SU-DHL-6 (cell line): ENCODE data around the gene C12orf56.
"Not testable (repeated sequence)": the region's sequence is repeated elsewhere in the genome, so short reads cannot be mapped to it uniquely, and the experiment has no call there.

Source experiments
- H2AFZ ChIP-seq: fragments of 200-600 bp; sonication (generic); 2 replicates; pipeline ENCODE4 v1.6.1; 2014; ENCODE audit warnings: low read depth, mild to moderate bottlenecking, moderate library complexity, mixed read lengths, antibody characterized with exemption, low read length; ENCODE audit not compliant: severe bottlenecking
- H3F3A ChIP-seq: fragments of 200-600 bp; shearing (Covaris generic); 2 replicates; pipeline ENCODE4 v1.6.0; 2016; ENCODE audit warnings: antibody characterized with exemption, mild to moderate bottlenecking; ENCODE audit not compliant: insufficient read depth
- H3K27ac ChIP-seq: fragments of 200-600 bp; sonication (generic); 2 replicates; pipeline ENCODE4 v1.5.1; 2016; ENCODE audit warnings: low read depth, mild to moderate bottlenecking, low read length, moderate library complexity, mixed read lengths
- H3K27me3 ChIP-seq: fragments of 200-600 bp; sonication (generic), shearing (Covaris generic); 2 replicates; pipeline ENCODE4 v1.6.0; 2014; ENCODE audit warnings: mild to moderate bottlenecking, low read length
- H3K36me3 ChIP-seq: fragments of 200-600 bp; sonication (generic); 2 replicates; pipeline ENCODE4 v1.6.1; 2014; ENCODE audit warnings: mild to moderate bottlenecking, low read length, mixed read lengths
- H3K4me2 ChIP-seq: fragments of 300-600, 200-600 bp; shearing (Covaris generic), sonication (generic); 2 replicates; pipeline ENCODE4 v1.6.0; 2014; ENCODE audit warnings: low read length, low read depth, mild to moderate bottlenecking; ENCODE audit not compliant: poor library complexity, severe bottlenecking
- H3K4me3 ChIP-seq: fragments of 200-600 bp; sonication (generic); 2 replicates; pipeline ENCODE4 v1.5.1; 2014; ENCODE audit warnings: antibody characterized with exemption, low read length, mild to moderate bottlenecking, mixed read lengths; ENCODE audit not compliant: insufficient read depth, poor library complexity, severe bottlenecking
- H3K79me2 ChIP-seq: fragments of 200-600 bp; sonication (generic); 2 replicates; pipeline ENCODE4 v1.6.1; 2014; ENCODE audit warnings: mild to moderate bottlenecking, low read length, moderate library complexity; ENCODE audit not compliant: insufficient read depth
- H3K9ac ChIP-seq: fragments of 200-600 bp; sonication (generic); 2 replicates; pipeline ENCODE4 v1.7.0; 2014; ENCODE audit warnings: mild to moderate bottlenecking, low read length
- H3K9me2 ChIP-seq: fragments of 200-600 bp; sonication (generic); replicated peaks from 2 replicates; pipeline ENCODE4 v1.6.1; 2014; ENCODE audit warnings: low read length; ENCODE audit not compliant: insufficient read depth
- H3K9me3 ChIP-seq: fragments of 200-600 bp; sonication (generic); 2 replicates; pipeline ENCODE4 v1.6.1; 2014; ENCODE audit warnings: low read length, mixed read lengths; ENCODE audit not compliant: insufficient read depth
- H4K20me1 ChIP-seq: fragments of 200-600 bp; sonication (generic); 2 replicates; pipeline ENCODE4 v1.6.1; 2014; ENCODE audit warnings: low read depth, mild to moderate bottlenecking, antibody characterized with exemption, low read length, moderate library complexity, mixed read lengths
- CTCF ChIP-seq: fragments of 200-600 bp; sonication (generic); IDR thresholded peaks from one replicate; pipeline ENCODE4 v1.5.1; 2017; ENCODE audit warnings: antibody characterized with exemption, mild to moderate bottlenecking, low read length, moderate library complexity; ENCODE audit not compliant: insufficient read depth, poor library complexity, severe bottlenecking
- EZH2phosphoT487 ChIP-seq: fragments of 200-600 bp; sonication (generic), shearing (Covaris generic); conservative IDR thresholded peaks from 2 replicates; pipeline ENCODE4 v1.6.1; 2018; ENCODE audit warnings: mild to moderate bottlenecking, antibody characterized with exemption, low read length, moderate library complexity, mixed read lengths

Gene C12orf56

GRCh38 chr12:64320611-64321010 lies 69.9 kb downstream of the C12orf56 start:
- Histone ChIP-seq H3K9me2 (no peaks in the 10 kb centered on the region), H3K4me2 (no peak overlapping the region), H3K27ac (no peak overlapping the region), H3K36me3 (no peaks in the 10 kb centered on the region), H3K9ac (no peak overlapping the region), H4K20me1 (no peaks in the 10 kb centered on the region), H3K79me2 (no peaks in the 10 kb centered on the region), H3F3A (no peaks in the 10 kb centered on the region), H3K27me3 (no peaks in the 10 kb centered on the region), H3K9me3 (no peaks in the 10 kb centered on the region), H3K4me3 (no peak overlapping the region), H2AFZ (no peak overlapping the region)
- no peak for TF ChIP-seq EZH2phosphoT487
- no peak for TF ChIP-seq CTCF

GRCh38 chr12:64319540-64320225 lies 70.9 kb downstream of the C12orf56 start:
- H4K20me1 ChIP-seq, H3K4me2 ChIP-seq, H3F3A ChIP-seq, H3K27ac ChIP-seq, H3K36me3 ChIP-seq, H3K79me2 ChIP-seq, H3K9ac ChIP-seq, H3K4me3 ChIP-seq, H2AFZ ChIP-seq, H3K27me3 ChIP-seq, H3K9me3 ChIP-seq, H3K9me2 ChIP-seq: not testable (repeated sequence)

- H3K9me3 ChIP-seq = no peaks in the 10 kb centered on the region
- H3F3A ChIP-seq = no peaks in the 10 kb centered on the region
- no peaks in the 10 kb centered on the region for H3K9me2 ChIP-seq
- no peaks in the 10 kb centered on the region for H3K36me3 ChIP-seq
- no peaks in the 10 kb centered on the region for H3K79me2 ChIP-seq
- no peak overlapping the region for H3K4me2 ChIP-seq
- H3K27me3 ChIP-seq = no peaks in the 10 kb centered on the region
- no peak overlapping the region for H3K4me3 ChIP-seq
- TF ChIP-seq CTCF (no peak), EZH2phosphoT487 (no peak)
- no peak overlapping the region for H2AFZ ChIP-seq
- H3K27ac ChIP-seq = no peak overlapping the region
- H4K20me1 ChIP-seq = no peaks in the 10 kb centered on the region
- no peak overlapping the region for H3K9ac ChIP-seq
These were observed 72.0 kb downstream of the C12orf56 start for GRCh38 chr12:64318605-64319004.

GRCh38 chr12:64311877-64312276 lies 78.7 kb downstream of the C12orf56 start:
- no peaks in the 10 kb centered on the region for H3K79me2 ChIP-seq
- H3K9me2 ChIP-seq = no peaks in the 10 kb centered on the region
- no peak for TF ChIP-seq CTCF
- no peak for TF ChIP-seq EZH2phosphoT487
- no peak overlapping the region for H3K9ac ChIP-seq
- H3K27ac ChIP-seq = no peak overlapping the region
- no peaks in the 10 kb centered on the region for H3K9me3 ChIP-seq
- no peak overlapping the region for H3K4me3 ChIP-seq
- H3K27me3 ChIP-seq = no peaks in the 10 kb centered on the region
- no peaks in the 10 kb centered on the region for H4K20me1 ChIP-seq
- H3F3A ChIP-seq = no peaks in the 10 kb centered on the region
- no peaks in the 10 kb centered on the region for H3K36me3 ChIP-seq
- H2AFZ ChIP-seq = no peak overlapping the region
- no peak overlapping the region for H3K4me2 ChIP-seq
